ENCODE results near the gene MPHOSPH6. TPM values are rescaled to one million over a fixed set of nuclear protein-coding genes. Genes with fewer than 3 reads are reported as not detected.

MPHOSPH6 gene
- total and polyA plus RNA-seq, 2 donors (not counting 3 experiments of a cell fraction or from before 2014, with no cell fraction given), result 10.9 to 32.0 TPM

DNA sequence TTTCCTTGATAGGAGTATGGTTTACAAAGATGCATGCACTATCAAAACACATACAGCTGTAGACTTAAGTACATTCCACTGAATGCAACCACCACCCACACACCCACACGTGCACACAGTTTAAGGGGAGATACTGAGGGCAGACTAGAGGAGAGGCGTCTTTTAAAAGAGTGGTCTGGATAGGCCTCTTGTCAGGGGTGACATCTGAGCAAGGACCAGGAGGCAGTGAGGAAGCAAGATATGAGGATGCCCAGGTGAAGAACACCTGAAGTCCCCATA lies 12.6 kb downstream of the MPHOSPH6 start:
- H3K4me1 ChIP-seq (ENCODE audit: control insufficient read depth, extremely low read depth, insufficient read depth, low read length), result no peaks in the 10 kb centered on the region
- no peaks in the 10 kb centered on the region for H3K27me3 ChIP-seq (ENCODE audit: control insufficient read depth in 2 of 2, insufficient read depth in 2 of 2, low read length in 2 of 2)
- FAIRE-seq (no peak), DNase-seq (ENCODE audit: low read depth, low spot score) (no peak)
- POLR2A ChIA-PET, result no interaction called here
- H3K9ac ChIP-seq (replicated peaks; ENCODE audit: extremely low read depth, insufficient read depth, low read length), result no peak overlapping the region
- BruUV-seq (replicated peaks), result no TSS peak
- no peaks in the 10 kb centered on the region for H3K9me1 ChIP-seq (replicated peaks; ENCODE audit: control insufficient read depth, extremely low read depth, insufficient read depth, low read length)
- CTCF ChIA-PET, result no interaction called here
- TF ChIP-seq POLR2A (IDR thresholded peaks at IDR 0.05; ENCODE audit: low read depth, low read length) (no peak), JUN (IDR thresholded peaks at IDR 0.05; ENCODE audit: borderline replicate concordance, insufficient read depth, insufficient read length, low read depth) (no peak), POLR2AphosphoS5 (IDR thresholded peaks at IDR 0.05; ENCODE audit: insufficient read depth, low read depth, low read length) (no peak), FOS (IDR thresholded peaks at IDR 0.05; ENCODE audit: borderline replicate concordance, insufficient read depth, low read length) (no peak), EZH2 (IDR thresholded peaks at IDR 0.05; ENCODE audit: borderline replicate concordance, low read depth, low read length, severe bottlenecking) (no peak), MYC (IDR thresholded peaks at IDR 0.05; ENCODE audit: low read depth, low read length) (no peak), GATA2 (IDR thresholded peaks at IDR 0.05; ENCODE audit: insufficient read depth, insufficient read length, low read depth, low read length) (no peak)
- TF ChIP-seq, protein P1, sequence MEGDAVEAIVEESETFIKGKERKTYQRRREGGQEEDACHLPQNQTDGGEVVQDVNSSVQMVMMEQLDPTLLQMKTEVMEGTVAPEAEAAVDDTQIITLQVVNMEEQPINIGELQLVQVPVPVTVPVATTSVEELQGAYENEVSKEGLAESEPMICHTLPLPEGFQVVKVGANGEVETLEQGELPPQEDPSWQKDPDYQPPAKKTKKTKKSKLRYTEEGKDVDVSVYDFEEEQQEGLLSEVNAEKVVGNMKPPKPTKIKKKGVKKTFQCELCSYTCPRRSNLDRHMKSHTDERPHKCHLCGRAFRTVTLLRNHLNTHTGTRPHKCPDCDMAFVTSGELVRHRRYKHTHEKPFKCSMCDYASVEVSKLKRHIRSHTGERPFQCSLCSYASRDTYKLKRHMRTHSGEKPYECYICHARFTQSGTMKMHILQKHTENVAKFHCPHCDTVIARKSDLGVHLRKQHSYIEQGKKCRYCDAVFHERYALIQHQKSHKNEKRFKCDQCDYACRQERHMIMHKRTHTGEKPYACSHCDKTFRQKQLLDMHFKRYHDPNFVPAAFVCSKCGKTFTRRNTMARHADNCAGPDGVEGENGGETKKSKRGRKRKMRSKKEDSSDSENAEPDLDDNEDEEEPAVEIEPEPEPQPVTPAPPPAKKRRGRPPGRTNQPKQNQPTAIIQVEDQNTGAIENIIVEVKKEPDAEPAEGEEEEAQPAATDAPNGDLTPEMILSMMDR (IDR thresholded peaks at IDR 0.05; ENCODE audit: extremely low read depth in 1 of 2, insufficient read depth in 1 of 2, low read depth in 1 of 2, low read length in 2 of 2), result no peak
- TF ChIP-seq, protein P2, sequence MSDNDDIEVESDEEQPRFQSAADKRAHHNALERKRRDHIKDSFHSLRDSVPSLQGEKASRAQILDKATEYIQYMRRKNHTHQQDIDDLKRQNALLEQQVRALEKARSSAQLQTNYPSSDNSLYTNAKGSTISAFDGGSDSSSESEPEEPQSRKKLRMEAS (IDR thresholded peaks at IDR 0.05; ENCODE audit: insufficient read depth, insufficient read length), result no peak
- no peak overlapping the region for H3K4me3 ChIP-seq (replicated peaks in 1 of 3; ENCODE audit: insufficient read depth in 1 of 3, low read depth in 1 of 3, low read length in 3 of 3)
- intact Hi-C loops (cut with micrococcal nuclease) (no loop called here), dilution Hi-C loops (cut with MboI; ENCODE audit: extremely low pct_ligation_motif_present, low sequenced_read_pairs) (no loop called here)
- H3K27ac ChIP-seq (ENCODE audit: insufficient read depth, low read depth, low read length), result no peak overlapping the region
- H2AFZ ChIP-seq (ENCODE audit: low read depth, low read length), result no peak overlapping the region
- no peaks in the 10 kb centered on the region for H3K9me3 ChIP-seq (replicated peaks; ENCODE audit: control insufficient read depth, insufficient read depth, low read length)
- H4K20me1 ChIP-seq (replicated peaks; ENCODE audit: control insufficient read depth, extremely low read depth, insufficient read depth, low read length), result no peaks in the 10 kb centered on the region
- H3K4me2 ChIP-seq (ENCODE audit: insufficient read depth, low read length), result no peak overlapping the region
- peaks cover 21% of the 10 kb centered on the region for H3K79me2 ChIP-seq (ENCODE audit: control insufficient read depth, insufficient read depth, low read length)
- H3K36me3 ChIP-seq (ENCODE audit: control insufficient read depth in 2 of 2, extremely low read depth in 1 of 2, insufficient read depth in 2 of 2, low read length in 2 of 2), result peaks cover 7 to 14% of the 10 kb centered on the region in 2 experiments

Data from endothelial cell of umbilical vein (primary cell).